ENCODE measurements around the gene PCDHB8.
"Not testable (repeated sequence)": the region's sequence is repeated elsewhere in the genome, so short reads cannot be mapped to it uniquely, and the experiment has no call there.

PCDHB8 gene

GRCh38 chr5:141177577-141178191, at the start of gene PCDHB8:
Gene PCDHB8 (plus strand): TSS chr5:141177790. CDS start chr5:141178035, 245 bp downstream.
- not testable (repeated sequence) for DNase-seq (ENCODE audit: low read depth in 2 of 2)

- no peak for DNase-seq (ENCODE audit: low read depth in 2 of 2)
Observed at GRCh38 chr5:141135030-141135717, 42.4 kb upstream of the PCDHB8 start, which contains the start of gene PCDHB5. Gene PCDHB5 (plus strand): TSS chr5:141135206. CDS start chr5:141135435, 229 bp downstream.

- DNase-seq (ENCODE audit: low read depth in 2 of 2) = no peak
Observed at GRCh38 chr5:141135718-141136266, 41.8 kb upstream of the PCDHB8 start.

GRCh38 chr5:141137346-141137745, 40.2 kb upstream of the PCDHB8 start:
- not testable (repeated sequence) for DNase-seq (ENCODE audit: low read depth in 2 of 2)

- DNase-seq (ENCODE audit: low read depth in 2 of 2) = no peak
Observed at GRCh38 chr5:141149812-141150211, 27.8 kb upstream of the PCDHB8 start, which contains the start of gene PCDHB6. Gene PCDHB6 (plus strand): TSS chr5:141150057. CDS start chr5:141150258, 201 bp downstream.

GRCh38 chr5:141150224-141150992, 27.2 kb upstream of the PCDHB8 start:
- DNase-seq (ENCODE audit: low read depth in 2 of 2) = no peak

- DNase-seq (ENCODE audit: low read depth in 2 of 2) = no peak
Observed at GRCh38 chr5:141150993-141151325, 26.6 kb upstream of the PCDHB8 start.

GRCh38 chr5:141151632-141152031, 26.0 kb upstream of the PCDHB8 start:
- DNase-seq (ENCODE audit: low read depth in 2 of 2) = not testable (repeated sequence)

- DNase-seq (ENCODE audit: low read depth in 2 of 2) = not testable (repeated sequence)
Observed at GRCh38 chr5:141152096-141152495, 25.5 kb upstream of the PCDHB8 start.

GRCh38 chr5:141155540-141156374, 21.8 kb upstream of the PCDHB8 start:
- no peak for DNase-seq (ENCODE audit: low read depth in 2 of 2)

GRCh38 chr5:141157356-141157755, 20.2 kb upstream of the PCDHB8 start:
- DNase-seq (ENCODE audit: low read depth in 2 of 2) = not testable (repeated sequence)

GRCh38 chr5:141157901-141158300, 19.7 kb upstream of the PCDHB8 start:
- DNase-seq (ENCODE audit: low read depth in 2 of 2) = not testable (repeated sequence)

- DNase-seq (ENCODE audit: low read depth in 2 of 2) = no peak
Observed at GRCh38 chr5:141172381-141173204, 5.0 kb upstream of the PCDHB8 start, which contains the start of gene PCDHB7. Gene PCDHB7 (plus strand): TSS chr5:141172644. CDS start chr5:141172836, 192 bp downstream.

GRCh38 chr5:141174291-141175104, 3.1 kb upstream of the PCDHB8 start:
- not testable (repeated sequence) for DNase-seq (ENCODE audit: low read depth in 2 of 2)

GRCh38 chr5:141175933-141176332, 1.7 kb upstream of the PCDHB8 start:
- no peak for DNase-seq (ENCODE audit: low read depth in 2 of 2)

GRCh38 chr5:141179371-141179770, 1.8 kb downstream of the PCDHB8 start:
- DNase-seq (ENCODE audit: low read depth in 2 of 2) = not testable (repeated sequence)

- not testable (repeated sequence) for DNase-seq (ENCODE audit: low read depth in 2 of 2)
Observed at GRCh38 chr5:141179876-141180275, 2.3 kb downstream of the PCDHB8 start.

GRCh38 chr5:141180313-141180712, 2.7 kb downstream of the PCDHB8 start:
- no peak for DNase-seq (ENCODE audit: low read depth in 2 of 2)

GRCh38 chr5:141182248-141182647, 4.7 kb downstream of the PCDHB8 start, which contains the start of gene PCDHB16:
Gene PCDHB16 (plus strand): TSS chr5:141182387. CDS start chr5:141182560, 173 bp downstream.
- DNase-seq (ENCODE audit: low read depth in 2 of 2) = no peak
